RWPE1 (cell line): ENCODE results near the gene CHCHD3.

Experiments
- CTCF ChIA-PET: fragments of 350-600 bp; sonication (Branson Sonifier 250); formaldehyde crosslinking; extraction: SDS; loops from one replicate; lab custom pipeline; 2021; lab: Yijun Ruan, JAX
- POLR2A ChIA-PET: fragments of 400-600 bp; formaldehyde crosslinking; extraction: SDS; loops from one replicate; lab custom pipeline; 2020; ENCODE audit warnings: antibody characterized with exemption; ENCODE audit not compliant: low non-redundant PET; lab: Yijun Ruan, JAX
- DNase-seq: peaks from one replicate; pipeline ENCODE4 v3.0.0; 2012; ENCODE audit warnings: low spot score
- H3K27ac ChIP-seq: fragments of 450-650 bp; 2 replicates; pipeline ENCODE4 v1.5.1; 2017
- TF ChIP-seq, protein P1 (sequence below): fragments of 450-650 bp; conservative IDR thresholded peaks from 2 replicates; pipeline ENCODE4 v1.5.1; 2017; ENCODE audit warnings: low read depth, mild to moderate bottlenecking

CHCHD3 gene

DNA sequence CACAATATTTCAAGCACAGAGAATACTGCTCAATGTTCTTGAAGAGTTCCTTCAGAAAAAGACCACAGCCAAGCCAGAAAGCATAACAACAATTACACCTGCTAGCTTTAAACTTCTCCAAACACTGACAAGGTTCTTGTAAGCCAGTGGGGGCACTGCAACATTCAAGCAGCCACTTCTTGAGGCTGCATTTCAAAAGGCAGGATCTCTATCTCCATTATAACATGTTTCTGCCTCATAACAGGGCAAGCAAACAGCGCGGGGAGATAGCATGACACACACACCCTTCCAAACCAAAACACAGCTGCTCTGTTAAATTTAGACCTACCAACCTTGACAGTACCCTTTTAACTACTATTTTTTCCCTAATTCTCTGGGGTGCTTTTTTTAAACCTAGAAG is 30.8 kb downstream of the CHCHD3 start:
- TF ChIP-seq, protein P1, sequence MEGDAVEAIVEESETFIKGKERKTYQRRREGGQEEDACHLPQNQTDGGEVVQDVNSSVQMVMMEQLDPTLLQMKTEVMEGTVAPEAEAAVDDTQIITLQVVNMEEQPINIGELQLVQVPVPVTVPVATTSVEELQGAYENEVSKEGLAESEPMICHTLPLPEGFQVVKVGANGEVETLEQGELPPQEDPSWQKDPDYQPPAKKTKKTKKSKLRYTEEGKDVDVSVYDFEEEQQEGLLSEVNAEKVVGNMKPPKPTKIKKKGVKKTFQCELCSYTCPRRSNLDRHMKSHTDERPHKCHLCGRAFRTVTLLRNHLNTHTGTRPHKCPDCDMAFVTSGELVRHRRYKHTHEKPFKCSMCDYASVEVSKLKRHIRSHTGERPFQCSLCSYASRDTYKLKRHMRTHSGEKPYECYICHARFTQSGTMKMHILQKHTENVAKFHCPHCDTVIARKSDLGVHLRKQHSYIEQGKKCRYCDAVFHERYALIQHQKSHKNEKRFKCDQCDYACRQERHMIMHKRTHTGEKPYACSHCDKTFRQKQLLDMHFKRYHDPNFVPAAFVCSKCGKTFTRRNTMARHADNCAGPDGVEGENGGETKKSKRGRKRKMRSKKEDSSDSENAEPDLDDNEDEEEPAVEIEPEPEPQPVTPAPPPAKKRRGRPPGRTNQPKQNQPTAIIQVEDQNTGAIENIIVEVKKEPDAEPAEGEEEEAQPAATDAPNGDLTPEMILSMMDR, result no peak
- POLR2A ChIA-PET, result no interaction called here
- H3K27ac ChIP-seq, result no peak overlapping the region
- DNase-seq, result no peak
- CTCF ChIA-PET, result interaction anchor here (0.7 kb wide), 1 partner anchor 55 kb away, joined by 3 read pairs; no protein-coding TSS in a partner anchor

DNA sequence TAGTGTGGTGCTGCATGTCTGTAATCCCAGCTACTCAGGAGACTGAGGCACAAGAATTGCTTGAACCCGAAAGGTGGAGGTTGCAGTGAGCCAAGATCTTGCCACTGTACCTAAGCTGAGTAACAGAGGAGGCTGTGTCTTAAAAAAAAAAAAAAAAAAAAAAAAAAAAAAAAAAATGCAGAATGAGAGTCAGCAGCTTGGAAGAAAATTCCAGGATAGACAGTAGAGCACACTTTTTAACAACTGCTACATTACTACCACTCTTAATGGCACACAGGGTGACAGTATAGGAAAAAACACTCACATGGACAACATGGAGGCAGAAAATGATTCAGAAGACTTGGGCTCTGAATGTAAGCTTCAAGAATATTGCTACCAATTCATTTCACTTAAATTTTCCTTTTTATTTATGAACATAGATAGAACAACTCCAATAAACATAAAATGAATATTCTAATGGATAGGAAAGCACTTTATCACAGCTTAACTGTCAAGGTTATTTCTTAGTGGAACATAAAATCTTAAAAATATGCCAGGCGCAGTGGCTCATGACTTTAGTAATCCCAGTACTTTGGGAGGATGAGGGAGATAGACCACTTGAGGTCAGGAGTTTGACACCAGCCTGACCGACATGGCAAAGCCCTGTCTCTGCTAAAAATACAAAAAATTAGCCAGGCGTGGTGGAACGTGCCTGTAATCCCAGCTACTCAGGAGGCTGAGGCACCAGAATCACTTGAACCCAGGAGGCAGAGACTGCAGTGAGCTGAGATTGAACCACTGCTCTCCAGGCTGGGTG is 31.5 kb downstream of the CHCHD3 start:
- CTCF ChIA-PET, result interaction anchor here (0.7 kb wide), 2 partner anchors 54 to 1359 kb away, joined by 3 read pairs; no protein-coding TSS in a partner anchor
- POLR2A ChIA-PET, result no interaction called here
- H3K27ac ChIP-seq, result no peak overlapping the region
- TF ChIP-seq, protein P1, result no peak
- DNase-seq, result no peak

DNA sequence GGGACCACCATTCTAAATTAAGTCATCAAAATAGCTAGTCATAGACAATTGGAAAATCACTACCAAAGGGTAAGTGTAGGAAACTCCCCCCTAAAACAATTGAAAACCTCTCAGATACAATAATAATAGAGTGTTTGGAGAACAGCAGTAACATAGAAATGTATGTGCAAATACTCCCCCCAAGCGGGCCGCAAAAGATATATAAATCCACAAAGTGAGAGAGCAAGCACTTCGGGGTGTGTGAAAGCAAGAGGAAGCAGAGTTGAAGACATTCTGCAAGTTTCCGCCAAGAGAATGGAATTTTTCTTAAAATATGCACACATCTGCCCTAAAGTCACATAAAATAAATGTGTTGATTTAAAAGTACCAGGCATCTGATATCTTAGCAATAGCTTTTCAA is 33.3 kb downstream of the CHCHD3 start:
- POLR2A ChIA-PET, result no interaction called here
- no peak for DNase-seq
- TF ChIP-seq, protein P1, result no peak
- H3K27ac ChIP-seq, result no peak overlapping the region
- CTCF ChIA-PET, result no interaction called here

DNA sequence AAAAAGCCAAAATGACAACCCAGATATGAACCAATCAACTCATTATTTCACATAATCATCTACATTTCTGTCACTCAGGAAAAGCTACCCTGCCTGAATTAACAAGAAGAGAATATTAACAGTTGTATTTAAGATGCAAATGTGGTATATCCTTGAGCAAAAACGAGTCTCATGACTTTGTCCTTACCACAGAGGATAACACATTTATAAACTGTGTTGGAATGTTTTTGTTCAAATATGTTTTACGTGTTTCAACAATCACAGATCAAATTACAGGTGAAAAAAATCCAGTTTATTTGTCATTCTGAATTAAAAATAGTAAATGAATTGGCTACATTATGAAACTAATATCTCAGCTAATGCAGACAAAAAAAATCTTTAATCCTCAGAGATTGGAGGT is 34.6 kb downstream of the CHCHD3 start:
- POLR2A ChIA-PET, result no interaction called here
- DNase-seq, result no peak
- CTCF ChIA-PET, result no interaction called here
- no peak overlapping the region for H3K27ac ChIP-seq
- TF ChIP-seq, protein P1, result no peak

DNA sequence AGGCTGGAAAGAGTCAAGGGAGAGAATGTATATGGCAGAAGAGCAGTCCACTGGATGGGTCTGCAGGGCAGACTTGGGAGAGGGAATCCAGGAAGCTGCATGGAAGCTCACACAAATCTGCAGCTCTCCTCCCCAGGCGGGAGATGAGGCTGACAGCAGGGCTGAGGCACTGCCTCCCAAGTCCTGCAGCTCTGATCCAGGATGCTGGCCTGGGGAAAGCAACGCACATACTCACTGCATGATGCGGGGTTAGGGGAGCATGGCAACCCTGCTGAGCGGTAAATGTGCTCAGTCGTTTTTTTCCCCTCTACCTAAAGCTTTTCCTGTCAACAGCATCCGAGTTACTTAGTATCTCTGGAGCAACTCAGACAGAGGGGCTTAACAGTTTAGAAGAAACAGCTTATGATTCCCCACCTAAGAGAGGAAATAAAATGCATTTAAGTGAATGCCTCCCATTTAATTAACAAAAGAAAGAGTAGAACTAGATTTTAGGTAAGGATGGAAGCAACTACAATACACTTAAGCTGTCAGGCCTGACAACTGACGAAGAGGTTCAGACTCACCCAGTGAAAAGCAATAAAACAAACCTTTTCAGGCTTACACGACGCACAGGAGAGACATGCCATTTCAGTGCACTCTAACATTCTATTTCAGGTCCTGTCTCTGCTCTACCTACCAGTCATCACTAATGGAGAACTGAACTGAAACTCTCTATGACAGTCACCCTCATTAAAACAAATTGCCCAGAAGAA is 37.0 kb downstream of the CHCHD3 start:
- no peak for DNase-seq
- POLR2A ChIA-PET, result no interaction called here

DNA sequence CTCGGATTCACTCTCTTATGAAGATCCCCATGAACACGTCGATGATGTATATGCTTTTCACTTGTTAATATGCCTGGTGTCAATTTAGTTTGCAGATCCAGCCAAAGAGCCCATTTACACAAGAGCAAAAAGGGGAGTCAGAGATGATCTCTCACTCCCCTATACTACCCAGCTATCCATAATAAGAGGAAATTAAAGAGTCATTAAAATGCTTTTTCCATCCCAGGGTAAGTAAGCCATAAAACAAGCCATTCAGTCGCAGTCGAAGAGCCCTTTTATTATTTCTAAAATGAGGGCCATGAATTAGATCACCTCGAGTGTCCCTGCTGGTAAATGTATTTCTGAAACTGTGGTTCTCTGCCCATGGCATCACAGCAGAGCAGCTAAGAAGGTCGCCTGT is 41.2 kb downstream of the CHCHD3 start:
- no peak overlapping the region for H3K27ac ChIP-seq
- DNase-seq, result no peak
- POLR2A ChIA-PET, result no interaction called here

More for the DNA sequence above, 37.0 kb downstream of the CHCHD3 start:
- TF ChIP-seq, protein P1, result no peak
- H3K27ac ChIP-seq, result no peak overlapping the region
- CTCF ChIA-PET, result no interaction called here

More for the DNA sequence above, 41.2 kb downstream of the CHCHD3 start:
- CTCF ChIA-PET, result no interaction called here
- TF ChIP-seq, protein P1, result no peak
